IgD-negative memory B cell (primary cell): Measurements from ENCODE around the gene BAMBI. TPM values are rescaled to one million over a fixed set of nuclear protein-coding genes. Genes with fewer than 3 reads are reported as not detected.
A peak's percentile ranks its signal among the peaks of the same experiment; 100 is the strongest.

Experiments
- H3K27ac Mint-ChIP-seq, 3 donors: one replicate each; pipeline ENCODE4 v1.8.0; 2020 to 2022; ENCODE audit warnings: mild to moderate bottlenecking in 3 of 3, mixed read lengths in 3 of 3, moderate library complexity in 1 of 3
- H3K27me3 Mint-ChIP-seq: one replicate; pipeline ENCODE4 v1.8.0; 2021; ENCODE audit warnings: mixed read lengths
- H3K36me3 Mint-ChIP-seq: one replicate; pipeline ENCODE4 v1.8.0; 2020; ENCODE audit warnings: mild to moderate bottlenecking, mixed read lengths
- H3K4me1 Mint-ChIP-seq, 3 donors: one replicate each; pipeline ENCODE4 v1.8.0; 2020 to 2022; ENCODE audit warnings: mixed read lengths in 3 of 3, mild to moderate bottlenecking in 1 of 3
- H3K4me3 Mint-ChIP-seq, 4 donors: one replicate each; pipeline ENCODE4 v1.8.0; 2020 to 2022; ENCODE audit warnings: mild to moderate bottlenecking in 4 of 4, mixed read lengths in 4 of 4, moderate library complexity in 3 of 4
- H3K9me3 Mint-ChIP-seq, 3 donors: one replicate each; pipeline ENCODE4 v1.8.0; 2020 to 2021; ENCODE audit warnings: mixed read lengths in 3 of 3, mild to moderate bottlenecking in 1 of 3
- polyA plus RNA-seq: library from polyadenylated mRNA; unstranded; fragments of 300-500 nt; fragmentation: Illumina TruSeq; gene quantifications from one replicate; pipeline ENCODE4 v1.2.3, GENCODE V29; 2021

Gene BAMBI
- polyA plus RNA-seq, 1 donor from 2014 or later = 0.70 TPM

- H3K4me1 Mint-ChIP-seq = peaks cover 8 to 21% (median 11%) of the 10 kb centered on the region in 3 donors
- H3K9me3 Mint-ChIP-seq = peaks cover 0 to 2% (median 0%) of the 10 kb centered on the region in 3 donors
- H3K4me3 Mint-ChIP-seq = no peak overlapping the region
- H3K27ac Mint-ChIP-seq = no peak overlapping the region
- peaks cover 20% of the 10 kb centered on the region for H3K27me3 Mint-ChIP-seq
- H3K36me3 Mint-ChIP-seq = no peaks in the 10 kb centered on the region
Observed at GRCh38 chr10:28681928-28682750, 4.8 kb downstream of the BAMBI start.

- no peak overlapping the region for H3K27ac Mint-ChIP-seq
- no peak overlapping the region for H3K4me3 Mint-ChIP-seq
- H3K9me3 Mint-ChIP-seq = peaks cover 0 to 2% (median 0%) of the 10 kb centered on the region in 3 donors
- peaks cover 15% of the 10 kb centered on the region for H3K27me3 Mint-ChIP-seq
- no peaks in the 10 kb centered on the region for H3K36me3 Mint-ChIP-seq
- H3K4me1 Mint-ChIP-seq = peaks cover 4 to 9% (median 6%) of the 10 kb centered on the region in 3 donors
Observed at GRCh38 chr10:28684157-28684985, 7.0 kb downstream of the BAMBI start.

GRCh38 chr10:28684986-28685580 lies 7.8 kb downstream of the BAMBI start:
- peaks cover 2 to 4% (median 3%) of the 10 kb centered on the region in 3 donors for H3K4me1 Mint-ChIP-seq
- H3K4me3 Mint-ChIP-seq = no peak overlapping the region
- peaks cover 12% of the 10 kb centered on the region for H3K27me3 Mint-ChIP-seq
- no peak overlapping the region for H3K27ac Mint-ChIP-seq
- H3K36me3 Mint-ChIP-seq = no peaks in the 10 kb centered on the region
- no peaks in the 10 kb centered on the region for H3K9me3 Mint-ChIP-seq

- Mint-ChIP-seq H3K9me3 (no peaks in the 10 kb centered on the region), H3K27me3 (peaks cover 8% of the 10 kb centered on the region), H3K4me3 (no peak overlapping the region), H3K4me1 (no peaks in the 10 kb centered on the region), H3K36me3 (no peaks in the 10 kb centered on the region), H3K27ac (no peak overlapping the region)
Observed at GRCh38 chr10:28685717-28686116, 8.4 kb downstream of the BAMBI start.

GRCh38 chr10:28686835-28687682 lies 9.7 kb downstream of the BAMBI start:
- Mint-ChIP-seq H3K36me3 (no peaks in the 10 kb centered on the region), H3K4me1 (no peaks in the 10 kb centered on the region), H3K9me3 (no peaks in the 10 kb centered on the region), H3K27ac (no peak overlapping the region), H3K4me3 (no peak overlapping the region), H3K27me3 (peaks cover 2% of the 10 kb centered on the region)

- peaks cover 2% of the 10 kb centered on the region for H3K27me3 Mint-ChIP-seq
- H3K9me3 Mint-ChIP-seq = no peaks in the 10 kb centered on the region
- H3K4me1 Mint-ChIP-seq = no peaks in the 10 kb centered on the region
- no peaks in the 10 kb centered on the region for H3K36me3 Mint-ChIP-seq
- H3K27ac Mint-ChIP-seq = no peak overlapping the region
- H3K4me3 Mint-ChIP-seq = no peak overlapping the region
Observed at GRCh38 chr10:28687683-28688001, 10.3 kb downstream of the BAMBI start.

GRCh38 chr10:28690545-28690944 lies 13.2 kb downstream of the BAMBI start:
- Mint-ChIP-seq H3K9me3 (no peaks in the 10 kb centered on the region), H3K4me1 (no peaks in the 10 kb centered on the region), H3K27me3 (peaks cover 6% of the 10 kb centered on the region), H3K27ac (no peak overlapping the region), H3K4me3 (no peak overlapping the region), H3K36me3 (no peaks in the 10 kb centered on the region)

GRCh38 chr10:28691187-28691694 lies 13.9 kb downstream of the BAMBI start:
- Mint-ChIP-seq H3K4me3 (no peak overlapping the region), H3K4me1 (no peaks in the 10 kb centered on the region), H3K27me3 (peaks cover 6% of the 10 kb centered on the region), H3K36me3 (no peaks in the 10 kb centered on the region), H3K27ac (peak overlapping the region in 1 of 3 donors; percentile 57), H3K9me3 (no peaks in the 10 kb centered on the region)

GRCh38 chr10:28692050-28692449 lies 14.7 kb downstream of the BAMBI start:
- Mint-ChIP-seq H3K36me3 (no peaks in the 10 kb centered on the region), H3K9me3 (no peaks in the 10 kb centered on the region), H3K27me3 (peaks cover 6% of the 10 kb centered on the region), H3K4me3 (no peak overlapping the region), H3K27ac (peak overlapping the region in 1 of 3 donors; percentile 57), H3K4me1 (no peaks in the 10 kb centered on the region)

GRCh38 chr10:28694530-28694929 lies 17.2 kb downstream of the BAMBI start:
- no peak overlapping the region for H3K27ac Mint-ChIP-seq
- H3K36me3 Mint-ChIP-seq = no peaks in the 10 kb centered on the region
- no peaks in the 10 kb centered on the region for H3K4me1 Mint-ChIP-seq
- no peaks in the 10 kb centered on the region for H3K9me3 Mint-ChIP-seq
- peaks cover 6% of the 10 kb centered on the region for H3K27me3 Mint-ChIP-seq
- H3K4me3 Mint-ChIP-seq = no peak overlapping the region

GRCh38 chr10:28698075-28698474 lies 20.8 kb downstream of the BAMBI start:
- H3K9me3 Mint-ChIP-seq = no peaks in the 10 kb centered on the region
- H3K27ac Mint-ChIP-seq = no peak overlapping the region
- H3K4me3 Mint-ChIP-seq = no peak overlapping the region
- peaks cover 9% of the 10 kb centered on the region for H3K27me3 Mint-ChIP-seq
- no peaks in the 10 kb centered on the region for H3K4me1 Mint-ChIP-seq
- H3K36me3 Mint-ChIP-seq = no peaks in the 10 kb centered on the region

GRCh38 chr10:28704464-28705161 lies 27.3 kb downstream of the BAMBI start:
- Mint-ChIP-seq H3K4me1 (no peaks in the 10 kb centered on the region), H3K36me3 (no peaks in the 10 kb centered on the region), H3K27ac (no peak overlapping the region), H3K4me3 (no peak overlapping the region), H3K27me3 (peaks cover 4% of the 10 kb centered on the region), H3K9me3 (peaks cover 0 to 1% (median 0%) of the 10 kb centered on the region in 3 donors)

GRCh38 chr10:28705472-28705871 lies 28.2 kb downstream of the BAMBI start:
- Mint-ChIP-seq H3K4me1 (no peaks in the 10 kb centered on the region), H3K36me3 (no peaks in the 10 kb centered on the region), H3K9me3 (peaks cover 0 to 1% (median 0%) of the 10 kb centered on the region in 3 donors), H3K27me3 (peaks cover 4% of the 10 kb centered on the region), H3K4me3 (no peak overlapping the region), H3K27ac (no peak overlapping the region)
